HepG2 (cell line): Measurements from ENCODE around the gene RPP21. TPM values are rescaled to one million over a fixed set of nuclear protein-coding genes. Genes with fewer than 3 reads are reported as not detected.

Experiments used
- polyA plus RNA-seq, 8 experiments: library from polyadenylated mRNA; depleted of rRNA in 3 of 8; stranded (reverse) in 7 of 8; unstranded in 1 of 8; fragments of >200 nt; fragmentation: Illumina TruSeq in 4 of 8; extraction: Trizol in 4 of 8; gene quantifications; 2 replicates each; pipeline versions ENCODE4 v1.2.1 to v1.2.3, GENCODE V29; 2011 to 2016; ENCODE audit warnings: low read depth in 4 of 8, missing spikeins in 1 of 8, mixed read lengths in 1 of 8; ENCODE audit not compliant: insufficient read depth in 1 of 8
- total RNA-seq, 5 experiments: library from RNA; depleted of rRNA; stranded (reverse); fragments of >200 nt; fragmentation: Illumina TruSeq; extraction: Trizol; gene quantifications; 2 replicates each; pipeline ENCODE4 v1.2.3, GENCODE V29; 2016; ENCODE audit warnings: low read depth in 1 of 5
- TF ChIP-seq, protein P1 (sequence below), 2 experiments: sonication (generic) in 1 of 2; formaldehyde crosslinking in 1 of 2; IDR thresholded peaks; 2 replicates each; pipeline versions ENCODE4 v1.6.1 to v1.9.0; 2014 to 2022; ENCODE audit warnings: antibody characterized with exemption in 1 of 2, borderline replicate concordance in 1 of 2, inconsistent platforms in 1 of 2, low read depth in 1 of 2, missing genetic modification reagents in 1 of 2
- TF ChIP-seq, protein P2 (sequence below): sonication (generic); formaldehyde crosslinking; IDR thresholded peaks from 2 replicates; pipeline ENCODE4 v1.8.0; 2022; ENCODE audit warnings: low read depth, missing genetic modification reagents
- TF ChIP-seq, protein P3 (sequence below): sonication (generic); formaldehyde crosslinking; IDR thresholded peaks from 2 replicates; pipeline ENCODE4 v1.4.0; 2020; ENCODE audit warnings: missing genetic modification reagents, mild to moderate bottlenecking, borderline replicate concordance

The RPP21 gene
- total and polyA plus RNA-seq, 2 of the 13 experiments (the other 11 are each of a cell fraction or from before 2014, with no cell fraction given): 53.1 to 72.3 TPM

DNA sequence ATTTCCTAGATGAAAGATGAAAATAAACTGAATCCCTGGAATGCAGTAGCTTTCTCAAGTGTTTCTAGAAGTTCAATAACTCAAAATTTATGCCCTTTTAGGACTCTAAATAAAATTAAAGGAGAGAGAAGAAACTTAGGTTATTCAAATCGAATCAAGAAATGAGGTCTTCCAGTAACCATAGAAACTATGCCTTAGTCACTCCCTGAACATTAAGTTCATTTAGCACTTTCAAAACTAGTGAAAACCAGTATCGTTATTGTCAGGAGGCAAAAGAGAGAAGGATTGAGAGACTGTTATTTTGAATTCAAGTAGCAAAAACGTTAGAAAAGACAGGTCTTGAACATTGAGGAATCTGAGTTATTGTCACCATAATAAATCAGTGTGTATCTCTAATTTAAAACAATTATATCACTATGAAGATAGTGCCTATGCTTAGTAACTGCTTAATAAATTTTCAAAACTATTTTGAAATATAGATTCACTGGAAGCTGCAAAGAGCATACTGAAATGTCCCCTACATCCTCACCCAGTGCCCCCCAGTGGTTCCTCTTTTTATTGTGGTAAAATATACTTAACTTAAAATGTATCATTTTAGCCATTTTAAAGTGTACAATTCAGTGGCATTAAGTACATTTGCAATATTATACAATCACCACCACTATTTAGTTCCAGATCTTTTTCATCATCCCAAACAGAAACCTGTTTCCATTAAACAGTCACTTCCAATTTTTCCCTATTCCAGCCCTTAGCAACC lies 4.6 kb downstream of the RPP21 start (continued):
- TF ChIP-seq, protein P1, sequence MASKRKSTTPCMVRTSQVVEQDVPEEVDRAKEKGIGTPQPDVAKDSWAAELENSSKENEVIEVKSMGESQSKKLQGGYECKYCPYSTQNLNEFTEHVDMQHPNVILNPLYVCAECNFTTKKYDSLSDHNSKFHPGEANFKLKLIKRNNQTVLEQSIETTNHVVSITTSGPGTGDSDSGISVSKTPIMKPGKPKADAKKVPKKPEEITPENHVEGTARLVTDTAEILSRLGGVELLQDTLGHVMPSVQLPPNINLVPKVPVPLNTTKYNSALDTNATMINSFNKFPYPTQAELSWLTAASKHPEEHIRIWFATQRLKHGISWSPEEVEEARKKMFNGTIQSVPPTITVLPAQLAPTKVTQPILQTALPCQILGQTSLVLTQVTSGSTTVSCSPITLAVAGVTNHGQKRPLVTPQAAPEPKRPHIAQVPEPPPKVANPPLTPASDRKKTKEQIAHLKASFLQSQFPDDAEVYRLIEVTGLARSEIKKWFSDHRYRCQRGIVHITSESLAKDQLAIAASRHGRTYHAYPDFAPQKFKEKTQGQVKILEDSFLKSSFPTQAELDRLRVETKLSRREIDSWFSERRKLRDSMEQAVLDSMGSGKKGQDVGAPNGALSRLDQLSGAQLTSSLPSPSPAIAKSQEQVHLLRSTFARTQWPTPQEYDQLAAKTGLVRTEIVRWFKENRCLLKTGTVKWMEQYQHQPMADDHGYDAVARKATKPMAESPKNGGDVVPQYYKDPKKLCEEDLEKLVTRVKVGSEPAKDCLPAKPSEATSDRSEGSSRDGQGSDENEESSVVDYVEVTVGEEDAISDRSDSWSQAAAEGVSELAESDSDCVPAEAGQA (IDR thresholded peaks at IDR 0.05; ENCODE audit: low read depth): no peak
- TF ChIP-seq, protein P1 (CRISPR knock-in tag; IDR thresholded peaks at IDR 0.05; ENCODE audit: borderline replicate concordance): no peak
- TF ChIP-seq, protein P2, sequence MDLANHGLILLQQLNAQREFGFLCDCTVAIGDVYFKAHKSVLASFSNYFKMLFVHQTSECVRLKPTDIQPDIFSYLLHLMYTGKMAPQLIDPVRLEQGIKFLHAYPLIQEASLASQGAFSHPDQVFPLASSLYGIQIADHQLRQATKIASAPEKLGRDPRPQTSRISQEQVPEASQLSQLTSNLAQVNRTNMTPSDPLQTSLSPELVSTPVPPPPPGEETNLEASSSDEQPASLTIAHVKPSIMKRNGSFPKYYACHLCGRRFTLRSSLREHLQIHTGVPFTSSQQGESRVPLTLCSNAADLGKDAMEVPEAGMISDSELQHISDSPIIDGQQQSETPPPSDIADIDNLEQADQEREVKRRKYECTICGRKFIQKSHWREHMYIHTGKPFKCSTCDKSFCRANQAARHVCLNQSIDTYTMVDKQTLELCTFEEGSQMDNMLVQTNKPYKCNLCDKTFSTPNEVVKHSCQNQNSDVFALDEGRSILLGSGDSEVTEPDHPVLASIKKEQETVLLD (CRISPR knock-in tag): no peak
- TF ChIP-seq, protein P3, sequence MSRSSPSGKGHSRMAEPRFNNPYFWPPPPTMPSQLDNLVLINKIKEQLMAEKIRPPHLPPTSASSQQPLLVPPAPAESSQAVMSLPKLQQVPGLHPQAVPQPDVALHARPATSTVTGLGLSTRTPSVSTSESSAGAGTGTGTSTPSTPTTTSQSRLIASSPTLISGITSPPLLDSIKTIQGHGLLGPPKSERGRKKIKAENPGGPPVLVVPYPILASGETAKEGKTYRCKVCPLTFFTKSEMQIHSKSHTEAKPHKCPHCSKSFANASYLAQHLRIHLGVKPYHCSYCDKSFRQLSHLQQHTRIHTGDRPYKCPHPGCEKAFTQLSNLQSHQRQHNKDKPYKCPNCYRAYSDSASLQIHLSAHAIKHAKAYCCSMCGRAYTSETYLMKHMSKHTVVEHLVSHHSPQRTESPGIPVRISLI (CRISPR knock-in tag): no peak
